Adrenal gland (tissue), 12 donors: ENCODE data around the gene NKX2-3. TPM values are rescaled to one million over a fixed set of nuclear protein-coding genes. Genes with fewer than 3 reads are reported as not detected.

Source experiments
- DNase-seq, 7 donors: peaks; one replicate each; pipeline ENCODE4 v3.0.0-alpha.2; 2019 to 2020
- H3K27ac ChIP-seq, 5 donors: fragments of 200-600 bp; sonication (generic) in 4 of 5; 1 replicate in 3 of 5; 2 replicates in 2 of 5; pipeline versions ENCODE4 v1.5.1 to v1.8.0; 2016 to 2020; ENCODE audit warnings: mild to moderate bottlenecking in 1 of 5
- H3K27me3 ChIP-seq: fragments of 200-600 bp; 2 replicates; pipeline ENCODE4 v1.8.0; 2021
- H3K36me3 ChIP-seq, 2 donors: fragments of 200-600 bp; replicated peaks in 1 of 2; 1 replicate in 1 of 2; 2 replicates in 1 of 2; pipeline versions ENCODE4 v1.5.1 to v1.8.0; 2018 to 2022
- H3K4me1 ChIP-seq, 2 donors: fragments of 200-600 bp; replicated peaks in 1 of 2; 1 replicate in 1 of 2; 2 replicates in 1 of 2; pipeline versions ENCODE4 v1.5.1 to v1.8.0; 2018 to 2021
- H3K4me3 ChIP-seq, 4 donors: fragments of 200-600 bp; sonication (generic) in 3 of 4; one replicate each; pipeline ENCODE4 v1.5.1; 2016 to 2018
- H3K9me3 ChIP-seq, 3 donors: fragments of 200-600 bp; sonication (generic) in 1 of 3; replicated peaks in 1 of 3; 1 replicate in 2 of 3; 2 replicates in 1 of 3; pipeline versions ENCODE4 v1.5.1 to v1.8.0; 2016 to 2021
- CTCF ChIP-seq, 6 experiments: fragments of 450-650 bp in 4 of 6; fragments of 200-600 bp in 2 of 6; sonication (generic) in 1 of 6; IDR thresholded peaks; 1 replicate in 5 of 6; 2 replicates in 1 of 6; pipeline versions ENCODE4 v1.5.1 to v1.8.0; 2016 to 2021; ENCODE audit warnings: antibody characterized with exemption in 6 of 6, mild to moderate bottlenecking in 2 of 6, moderate library complexity in 1 of 6
- POLR2A ChIP-seq, 2 donors: fragments of 450-650 bp; IDR thresholded peaks; one replicate each; pipeline ENCODE4 v1.6.1; 2017; ENCODE audit warnings: antibody characterized with exemption in 2 of 2, mild to moderate bottlenecking in 2 of 2, moderate library complexity in 1 of 2
- WGBS, 4 donors: extraction: QIAGEN DNeasy Blood & Tissue Kit in 2 of 4; methylation state at CpG; one replicate each; pipeline versions ENCODE4 v1.1.5 to v1.1.7; 2013 to 2017; 5-methylcytosine and 5-hydroxymethylcytosine counted together
- intact Hi-C, 2 donors: fragments of 100-400 bp; cut with DNase I; formaldehyde crosslinking; loops; one replicate each; pipeline versions ENCODE4 v1.14.1 to v1.15.0; 2022 to 2023
- polyA plus RNA-seq, 3 donors: library from polyadenylated mRNA; stranded (reverse); fragments of 200-250 nt in 2 of 3; fragments of 350-450 nt in 1 of 3; fragmentation: Illumina TruSeq in 1 of 3; extraction: RNeasy Lipid Tissue Mini Kit (QIAGEN cat#74804) in 1 of 3; gene quantifications; one replicate each; pipeline ENCODE4 v1.2.3, GENCODE V29; 2013 to 2014
- total RNA-seq, 9 donors: library from RNA; depleted of rRNA in 4 of 9; stranded (reverse); fragments of >200 nt in 4 of 9; fragments of 120-200 nt in 1 of 9; fragmentation: NEBNext Ultra II Directional in 1 of 9; extraction: Animal tissue kit (Norgen Biotek cat#: 25700) in 1 of 9; gene quantifications; one replicate each; pipeline versions ENCODE4 v1.1.0 to v1.2.4, GENCODE V29; 2013 to 2023
- donor health status: healthy with polysubstance abuse.
- donor health status: Bipolar disorder and iron deficiency.
- donor health status: DM: yes; HTN: yes; CAD: no.
- donor health status: DM: no; HTN: no; CAD: no.
- donor health status: DM: no; HTN: no; CAD: no.
- donor health status: DM: yes; HTN: yes; CAD: no.

NKX2-3 gene
- total and polyA plus RNA-seq, 12 donors: 0.03 TPM; not detected in 11

GRCh38 chr10:99531026-99531695 is 1.6 kb upstream of the NKX2-3 start:
- H3K4me3 ChIP-seq: no peak overlapping the region
- intact Hi-C loops: no loop called here
- H3K27me3 ChIP-seq: peaks cover 100% of the 10 kb centered on the region
- H3K27ac ChIP-seq: no peak overlapping the region
- H3K4me1 ChIP-seq: peaks cover 0 to 11% of the 10 kb centered on the region in 2 donors
- no peaks in the 10 kb centered on the region for H3K36me3 ChIP-seq
- peaks cover 0 to 3% (median 0%) of the 10 kb centered on the region in 3 donors for H3K9me3 ChIP-seq
- WGBS, 4 donors: 11 to 16% (median 14%) methylated on average over 30 to 40 of the region's 40 CpGs
- no peak for DNase-seq
- TF ChIP-seq POLR2A (IDR thresholded peaks at IDR 0.05) (no peak), CTCF (IDR thresholded peaks at IDR 0.05) (no peak)

GRCh38 chr10:99531696-99532593 is 797 bp upstream of the NKX2-3 start:
- H3K4me3 ChIP-seq: no peak overlapping the region
- H3K27ac ChIP-seq: no peak overlapping the region
- H3K9me3 ChIP-seq: peaks cover 0 to 3% (median 0%) of the 10 kb centered on the region in 3 donors
- peaks cover 0 to 16% of the 10 kb centered on the region in 2 donors for H3K4me1 ChIP-seq
- DNase-seq: no peak
- intact Hi-C loops: no loop called here
- no peak for TF ChIP-seq CTCF (IDR thresholded peaks at IDR 0.05)
- TF ChIP-seq POLR2A (IDR thresholded peaks at IDR 0.05): no peak
- H3K27me3 ChIP-seq: peaks cover 100% of the 10 kb centered on the region
- WGBS, 4 donors: 41 to 47% (median 44%) methylated on average over 25 of the region's 25 CpGs
- H3K36me3 ChIP-seq: no peaks in the 10 kb centered on the region

- 11 to 13% (median 12%) methylated on average over 27 to 38 of the region's 38 CpGs for WGBS, 4 donors
- no peaks in the 10 kb centered on the region for H3K36me3 ChIP-seq
- peaks cover 0 to 16% of the 10 kb centered on the region in 2 donors for H3K4me1 ChIP-seq
- no peaks in the 10 kb centered on the region for H3K9me3 ChIP-seq
- no peak for TF ChIP-seq CTCF (IDR thresholded peaks at IDR 0.05)
- no peak for TF ChIP-seq POLR2A (IDR thresholded peaks at IDR 0.05)
- no peak overlapping the region for H3K27ac ChIP-seq
- H3K27me3 ChIP-seq: peaks cover 99% of the 10 kb centered on the region
- intact Hi-C loops: no loop called here
- DNase-seq: no peak
- H3K4me3 ChIP-seq: no peak overlapping the region
Measured at GRCh38 chr10:99533496-99534449, 1.0 kb downstream of the NKX2-3 start.
